Measurements from ENCODE around the gene GAST. TPM values are rescaled to one million over a fixed set of nuclear protein-coding genes. Genes with fewer than 3 reads are reported as not detected.
A peak's percentile ranks its signal among the peaks of the same experiment; 100 is the strongest.

GAST gene
- total RNA-seq, 1 experiment from 2014 or later = not detected

DNA sequence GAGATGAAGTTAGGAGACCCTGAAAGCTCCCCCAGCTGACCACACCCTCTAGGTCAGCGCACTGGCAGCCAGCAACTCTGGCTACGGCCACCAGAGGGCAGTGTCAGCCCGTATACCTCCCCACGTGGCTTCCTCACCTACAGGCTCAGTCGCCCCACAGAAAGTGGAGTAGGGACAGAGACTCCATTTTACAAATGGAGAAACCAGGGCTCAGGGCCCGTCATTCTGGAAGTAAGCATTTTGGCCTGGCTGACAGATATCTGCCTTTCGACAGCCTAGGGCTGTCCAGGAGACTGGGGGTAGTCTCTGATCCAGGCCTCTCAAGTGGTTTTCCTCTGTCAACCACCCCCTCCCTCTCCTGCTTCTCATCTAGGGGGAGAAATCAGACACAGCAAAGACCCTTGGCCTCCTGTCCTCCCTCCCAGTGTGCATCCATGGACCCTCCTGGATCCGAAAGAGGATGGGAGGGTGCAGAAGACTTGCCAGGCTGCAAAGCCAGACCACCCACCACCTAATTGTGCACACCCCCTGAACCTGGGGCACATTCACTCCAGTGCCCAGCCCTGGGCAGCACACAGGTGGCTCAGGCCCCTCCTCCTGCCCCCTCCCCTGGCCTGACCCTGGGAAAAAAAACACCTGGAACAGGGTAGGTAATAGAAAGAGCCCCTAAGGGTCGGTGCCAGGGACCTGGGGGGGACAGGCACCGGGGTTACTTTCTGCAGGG, 26.1 kb downstream of the GAST start:
- Histone ChIP-seq H3K27ac (ENCODE audit: low read depth, low read length) (peak overlapping the region; percentile 39), H3K27me3 (ENCODE audit: insufficient read depth, low read length) (no peaks in the 10 kb centered on the region), H3K4me2 (ENCODE audit: low read length) (peak overlapping the region; percentile 34), H3K4me3 (replicated peaks in 1 of 2; ENCODE audit: low read depth in 1 of 2, low read length in 2 of 2) (no peak overlapping the region), H3K9me3 (ENCODE audit: control insufficient read depth in 1 of 2, insufficient read depth in 1 of 2, low read depth in 1 of 2, low read length in 2 of 2) (no peaks in the 10 kb centered on the region), H3K79me2 (ENCODE audit: insufficient read depth, low read length) (no peaks in the 10 kb centered on the region), H3K9ac (ENCODE audit: low read length) (peak overlapping the region; percentile 55), H3K9me2 (ENCODE audit: insufficient read depth) (no peaks in the 10 kb centered on the region), H3K36me3 (ENCODE audit: control insufficient read depth in 1 of 2, insufficient read depth in 2 of 2, low read length in 2 of 2) (no peaks in the 10 kb centered on the region), H3K4me1 (ENCODE audit: control insufficient read depth in 1 of 2, insufficient read depth in 2 of 2, low read length in 2 of 2) (peaks cover 21 to 46% of the 10 kb centered on the region in 2 experiments), H4K20me1 (ENCODE audit: insufficient read depth) (no peaks in the 10 kb centered on the region), H2AFZ (ENCODE audit: low read depth, low read length, poor library complexity, severe bottlenecking) (no peak overlapping the region)
- POLR2A ChIA-PET = interaction anchor here (1.6 kb wide), 1 partner anchor 62 kb away, joined by 6 read pairs; no protein-coding TSS in a partner anchor
- BruUV-seq (replicated peaks) = no TSS peak
- RAD21 ChIA-PET (ENCODE audit: low non-redundant PET in 1 of 2, low total read pairs in 2 of 2, uncharacterized antibody in 2 of 2, unreplicated experiment in 2 of 2) = interaction anchor here (0.6 to 1.4 kb wide), 8 partner anchors 62 to 259 kb away, joined by 3 to 5 read pairs (median 3); partner anchors contain the start of gene P3H4 (in 1 of the 2)
- peak; percentile 79 for ATAC-seq
- CTCF ChIA-PET = interaction anchor here (0.6 to 1.9 kb wide), 13 partner anchors 8 to 228 kb away, joined by 3 to 32 read pairs (median 3); partner anchors contain the start of genes CNP, ODAD4 and P3H4
- intact Hi-C loops (cut with micrococcal nuclease) = loop anchor here (1.0 to 2.0 kb wide), 4 partner anchors 63 to 147 kb away; partner anchors contain the start of genes KLHL11 and P3H4
- peak; percentile 63 for DNase-seq (ENCODE audit: low read depth, low spot score)
- TF ChIP-seq, protein P1, sequence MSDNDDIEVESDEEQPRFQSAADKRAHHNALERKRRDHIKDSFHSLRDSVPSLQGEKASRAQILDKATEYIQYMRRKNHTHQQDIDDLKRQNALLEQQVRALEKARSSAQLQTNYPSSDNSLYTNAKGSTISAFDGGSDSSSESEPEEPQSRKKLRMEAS (IDR thresholded peaks at IDR 0.05) = peak; percentile 94
- TF ChIP-seq JUND (IDR thresholded peaks at IDR 0.05) = no peak
- no peak for TF ChIP-seq CBX3 (IDR thresholded peaks at IDR 0.05; ENCODE audit: low read depth)
- peak; percentile 39 for TF ChIP-seq POLR2AphosphoS5 (IDR thresholded peaks at IDR 0.05; ENCODE audit: low read depth, low read length)
- TF ChIP-seq SP1 (IDR thresholded peaks at IDR 0.05; ENCODE audit: low read depth) = no peak
- TF ChIP-seq, protein P2, sequence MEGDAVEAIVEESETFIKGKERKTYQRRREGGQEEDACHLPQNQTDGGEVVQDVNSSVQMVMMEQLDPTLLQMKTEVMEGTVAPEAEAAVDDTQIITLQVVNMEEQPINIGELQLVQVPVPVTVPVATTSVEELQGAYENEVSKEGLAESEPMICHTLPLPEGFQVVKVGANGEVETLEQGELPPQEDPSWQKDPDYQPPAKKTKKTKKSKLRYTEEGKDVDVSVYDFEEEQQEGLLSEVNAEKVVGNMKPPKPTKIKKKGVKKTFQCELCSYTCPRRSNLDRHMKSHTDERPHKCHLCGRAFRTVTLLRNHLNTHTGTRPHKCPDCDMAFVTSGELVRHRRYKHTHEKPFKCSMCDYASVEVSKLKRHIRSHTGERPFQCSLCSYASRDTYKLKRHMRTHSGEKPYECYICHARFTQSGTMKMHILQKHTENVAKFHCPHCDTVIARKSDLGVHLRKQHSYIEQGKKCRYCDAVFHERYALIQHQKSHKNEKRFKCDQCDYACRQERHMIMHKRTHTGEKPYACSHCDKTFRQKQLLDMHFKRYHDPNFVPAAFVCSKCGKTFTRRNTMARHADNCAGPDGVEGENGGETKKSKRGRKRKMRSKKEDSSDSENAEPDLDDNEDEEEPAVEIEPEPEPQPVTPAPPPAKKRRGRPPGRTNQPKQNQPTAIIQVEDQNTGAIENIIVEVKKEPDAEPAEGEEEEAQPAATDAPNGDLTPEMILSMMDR (IDR thresholded peaks at IDR 0.05 in 2 of 3, conservative IDR thresholded peaks at IDR 0.05 in 1 of 3; ENCODE audit: borderline replicate concordance in 1 of 3, insufficient read depth in 1 of 3, low read depth in 2 of 3, low read length in 2 of 3) = peak; percentile 95 to 97 (median 96)
- TF ChIP-seq ZFX (IDR thresholded peaks at IDR 0.05) = no peak
- peak; percentile 100 for TF ChIP-seq RAD21 (IDR thresholded peaks at IDR 0.05; ENCODE audit: low read depth)
- TF ChIP-seq FOSL1 (IDR thresholded peaks at IDR 0.05; ENCODE audit: low read depth) = no peak
- no peak for TF ChIP-seq ELF1 (IDR thresholded peaks at IDR 0.05; ENCODE audit: borderline replicate concordance, low read depth)
- no peak for TF ChIP-seq EGR1 (IDR thresholded peaks at IDR 0.05; ENCODE audit: low read depth)
- no peak for TF ChIP-seq CEBPB (IDR thresholded peaks at IDR 0.05; ENCODE audit: low read depth)
- TF ChIP-seq YY1 (IDR thresholded peaks at IDR 0.05; ENCODE audit: extremely low read depth, insufficient replicate concordance, low read depth, low read length) = peak; percentile 83
- TF ChIP-seq ZNF274 (IDR thresholded peaks at IDR 0.05; ENCODE audit: low read depth, low read length) = no peak
- TF ChIP-seq, protein P3, sequence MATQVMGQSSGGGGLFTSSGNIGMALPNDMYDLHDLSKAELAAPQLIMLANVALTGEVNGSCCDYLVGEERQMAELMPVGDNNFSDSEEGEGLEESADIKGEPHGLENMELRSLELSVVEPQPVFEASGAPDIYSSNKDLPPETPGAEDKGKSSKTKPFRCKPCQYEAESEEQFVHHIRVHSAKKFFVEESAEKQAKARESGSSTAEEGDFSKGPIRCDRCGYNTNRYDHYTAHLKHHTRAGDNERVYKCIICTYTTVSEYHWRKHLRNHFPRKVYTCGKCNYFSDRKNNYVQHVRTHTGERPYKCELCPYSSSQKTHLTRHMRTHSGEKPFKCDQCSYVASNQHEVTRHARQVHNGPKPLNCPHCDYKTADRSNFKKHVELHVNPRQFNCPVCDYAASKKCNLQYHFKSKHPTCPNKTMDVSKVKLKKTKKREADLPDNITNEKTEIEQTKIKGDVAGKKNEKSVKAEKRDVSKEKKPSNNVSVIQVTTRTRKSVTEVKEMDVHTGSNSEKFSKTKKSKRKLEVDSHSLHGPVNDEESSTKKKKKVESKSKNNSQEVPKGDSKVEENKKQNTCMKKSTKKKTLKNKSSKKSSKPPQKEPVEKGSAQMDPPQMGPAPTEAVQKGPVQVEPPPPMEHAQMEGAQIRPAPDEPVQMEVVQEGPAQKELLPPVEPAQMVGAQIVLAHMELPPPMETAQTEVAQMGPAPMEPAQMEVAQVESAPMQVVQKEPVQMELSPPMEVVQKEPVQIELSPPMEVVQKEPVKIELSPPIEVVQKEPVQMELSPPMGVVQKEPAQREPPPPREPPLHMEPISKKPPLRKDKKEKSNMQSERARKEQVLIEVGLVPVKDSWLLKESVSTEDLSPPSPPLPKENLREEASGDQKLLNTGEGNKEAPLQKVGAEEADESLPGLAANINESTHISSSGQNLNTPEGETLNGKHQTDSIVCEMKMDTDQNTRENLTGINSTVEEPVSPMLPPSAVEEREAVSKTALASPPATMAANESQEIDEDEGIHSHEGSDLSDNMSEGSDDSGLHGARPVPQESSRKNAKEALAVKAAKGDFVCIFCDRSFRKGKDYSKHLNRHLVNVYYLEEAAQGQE (IDR thresholded peaks at IDR 0.05; ENCODE audit: low read depth) = no peak
- TF ChIP-seq, protein P4, sequence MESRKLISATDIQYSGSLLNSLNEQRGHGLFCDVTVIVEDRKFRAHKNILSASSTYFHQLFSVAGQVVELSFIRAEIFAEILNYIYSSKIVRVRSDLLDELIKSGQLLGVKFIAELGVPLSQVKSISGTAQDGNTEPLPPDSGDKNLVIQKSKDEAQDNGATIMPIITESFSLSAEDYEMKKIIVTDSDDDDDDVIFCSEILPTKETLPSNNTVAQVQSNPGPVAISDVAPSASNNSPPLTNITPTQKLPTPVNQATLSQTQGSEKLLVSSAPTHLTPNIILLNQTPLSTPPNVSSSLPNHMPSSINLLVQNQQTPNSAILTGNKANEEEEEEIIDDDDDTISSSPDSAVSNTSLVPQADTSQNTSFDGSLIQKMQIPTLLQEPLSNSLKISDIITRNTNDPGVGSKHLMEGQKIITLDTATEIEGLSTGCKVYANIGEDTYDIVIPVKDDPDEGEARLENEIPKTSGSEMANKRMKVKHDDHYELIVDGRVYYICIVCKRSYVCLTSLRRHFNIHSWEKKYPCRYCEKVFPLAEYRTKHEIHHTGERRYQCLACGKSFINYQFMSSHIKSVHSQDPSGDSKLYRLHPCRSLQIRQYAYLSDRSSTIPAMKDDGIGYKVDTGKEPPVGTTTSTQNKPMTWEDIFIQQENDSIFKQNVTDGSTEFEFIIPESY (IDR thresholded peaks at IDR 0.05; ENCODE audit: extremely low read depth, insufficient replicate concordance, low read length) = no peak
- TF ChIP-seq EZH2 (IDR thresholded peaks at IDR 0.05) = no peak

All from HCT116 (cell line).